DMS53 treated with DMSO at 0.1 percent for 48 hours (cell line): ENCODE data around the gene OTOA.
"Not testable (repeated sequence)": the region's sequence is repeated elsewhere in the genome, so short reads cannot be mapped to it uniquely, and the experiment has no call there.

Experiments
- DNase-seq: peaks from one replicate; lab custom pipeline; 2025; ENCODE audit not compliant: unreplicated experiment; lab: John Stamatoyannopoulos, UW

OTOA gene

GRCh38 chr16:21719283-21719682 lies 55.5 kb downstream of the OTOA start:
- no peak for DNase-seq

- no peak for DNase-seq
Observed at GRCh38 chr16:21720533-21720932, 56.8 kb downstream of the OTOA start.

- no peak for DNase-seq
Observed at GRCh38 chr16:21722771-21723455, 59.1 kb downstream of the OTOA start.

- no peak for DNase-seq
Observed at GRCh38 chr16:21723532-21723931, 59.8 kb downstream of the OTOA start.

- DNase-seq, result no peak
Observed at GRCh38 chr16:21727344-21727743, 63.6 kb downstream of the OTOA start.

GRCh38 chr16:21731233-21731632 lies 67.5 kb downstream of the OTOA start:
- not testable (repeated sequence) for DNase-seq

- not testable (repeated sequence) for DNase-seq
Observed at GRCh38 chr16:21740637-21741036, 76.9 kb downstream of the OTOA start.

GRCh38 chr16:21756192-21757079 lies 92.7 kb downstream of the OTOA start:
- not testable (repeated sequence) for DNase-seq

GRCh38 chr16:21757080-21757671 lies 93.4 kb downstream of the OTOA start:
- DNase-seq, result not testable (repeated sequence)

- not testable (repeated sequence) for DNase-seq
Observed at GRCh38 chr16:21768280-21768679, 104.5 kb downstream of the OTOA start.

- not testable (repeated sequence) for DNase-seq
Observed at GRCh38 chr16:21768810-21769209, 105.0 kb downstream of the OTOA start.

GRCh38 chr16:21769284-21769683 lies 105.5 kb downstream of the OTOA start:
- peak; percentile 25 for DNase-seq

GRCh38 chr16:21770584-21770983 lies 106.8 kb downstream of the OTOA start:
- DNase-seq, result not testable (repeated sequence)

GRCh38 chr16:21772547-21773206 lies 108.9 kb downstream of the OTOA start:
- not testable (repeated sequence) for DNase-seq

GRCh38 chr16:21773207-21773553 lies 109.4 kb downstream of the OTOA start:
- not testable (repeated sequence) for DNase-seq

GRCh38 chr16:21780525-21780924 lies 116.8 kb downstream of the OTOA start:
- not testable (repeated sequence) for DNase-seq

GRCh38 chr16:21790506-21790905 lies 126.7 kb downstream of the OTOA start:
- not testable (repeated sequence) for DNase-seq

GRCh38 chr16:21793310-21793709 lies 129.5 kb downstream of the OTOA start:
- DNase-seq, result not testable (repeated sequence)

- DNase-seq, result not testable (repeated sequence)
Observed at GRCh38 chr16:21798601-21799000, 134.8 kb downstream of the OTOA start.

GRCh38 chr16:21801538-21802374 lies 138.0 kb downstream of the OTOA start:
- DNase-seq, result peak; percentile 1

GRCh38 chr16:21802375-21802663 lies 138.6 kb downstream of the OTOA start:
- not testable (repeated sequence) for DNase-seq
